Left kidney (tissue), 2 donors: Measurements from ENCODE around the gene OR8D2. TPM values are rescaled to one million over a fixed set of nuclear protein-coding genes. Genes with fewer than 3 reads are reported as not detected.
"Not testable (repeated sequence)": the region's sequence is repeated elsewhere in the genome, so short reads cannot be mapped to it uniquely, and the experiment has no call there.

Experiments used
- DNase-seq: peaks from one replicate; pipeline ENCODE4 v3.0.0-alpha.2; 2013
- polyA plus RNA-seq: library from polyadenylated mRNA; unstranded; fragments of 120-200 nt; gene quantifications from one replicate; pipeline ENCODE4 v1.2.1, GENCODE V29; 2013; ENCODE audit not compliant: insufficient read length

The OR8D2 gene
- polyA plus RNA-seq, 1 donor: not detected

DNA sequence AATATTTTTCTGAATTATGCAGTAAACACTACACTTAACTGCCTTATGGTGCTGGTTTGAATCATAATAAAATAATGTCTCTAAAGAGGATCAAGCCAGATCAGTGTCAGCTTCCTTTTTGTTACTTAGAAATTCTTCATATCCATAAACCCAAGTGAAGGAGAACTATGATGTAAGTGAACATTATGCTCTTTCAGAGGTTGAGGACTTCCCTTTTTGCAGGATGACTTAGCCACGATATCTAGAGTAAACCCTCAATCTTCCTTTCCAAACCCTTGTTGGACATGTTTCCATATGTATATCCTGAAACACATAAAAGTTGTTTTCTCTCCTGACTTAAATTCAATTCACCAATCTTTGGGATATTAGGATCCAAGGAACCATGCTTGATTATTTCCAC is 25.3 kb downstream of the OR8D2 start:
- DNase-seq: no peak

DNA sequence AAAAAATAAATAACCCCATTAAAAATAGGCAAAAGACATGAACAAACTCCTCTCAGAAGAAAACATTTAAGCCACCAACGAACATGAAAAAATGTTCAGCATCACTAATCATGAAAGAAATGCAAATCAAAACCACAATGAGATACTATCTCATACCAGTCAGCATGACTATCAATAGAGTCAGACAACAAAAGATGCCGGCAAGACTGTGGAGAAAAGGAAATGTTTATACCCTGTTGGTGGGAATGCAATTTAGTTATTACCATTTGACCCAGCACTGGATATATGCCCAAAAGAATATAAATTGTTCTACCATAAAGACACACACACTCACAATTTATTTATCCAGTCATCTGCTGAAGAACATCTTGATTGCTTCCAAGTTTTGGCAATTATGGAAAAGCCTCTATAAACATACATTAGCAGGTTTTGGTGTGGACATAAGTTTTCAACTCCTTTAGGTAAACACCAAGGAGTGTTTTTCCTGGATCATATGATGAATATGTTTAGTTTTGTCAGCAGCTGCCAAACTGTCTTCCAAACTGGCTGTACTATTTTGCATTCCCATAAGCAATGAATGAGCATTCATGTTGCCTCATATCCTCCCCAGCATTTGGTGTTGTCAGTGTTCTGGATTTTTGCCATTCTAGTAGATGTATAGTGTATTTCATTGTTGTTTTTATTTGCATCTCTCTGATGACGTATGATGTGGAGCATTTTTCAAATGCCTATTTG is 34.2 kb downstream of the OR8D2 start:
- no peak for DNase-seq

DNA sequence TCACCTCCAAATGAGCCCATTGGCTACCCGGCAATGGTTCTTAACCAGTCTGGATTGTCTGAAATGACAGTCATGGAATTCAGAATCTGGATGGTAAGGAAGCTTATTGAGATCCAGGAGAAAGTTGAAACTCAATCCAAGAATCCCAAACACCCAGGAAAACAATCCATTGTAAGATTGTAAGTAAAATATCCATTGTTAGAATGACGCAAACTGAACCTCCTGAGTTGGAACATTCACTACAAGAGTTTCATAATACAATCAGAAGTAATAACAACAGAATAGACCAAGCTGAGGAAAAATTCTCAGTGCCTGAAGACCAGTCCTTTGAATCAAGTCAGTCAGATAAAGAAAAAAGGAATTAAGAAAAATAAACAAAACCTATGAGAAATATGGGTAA is 41.7 kb downstream of the OR8D2 start:
- no peak for DNase-seq

DNA sequence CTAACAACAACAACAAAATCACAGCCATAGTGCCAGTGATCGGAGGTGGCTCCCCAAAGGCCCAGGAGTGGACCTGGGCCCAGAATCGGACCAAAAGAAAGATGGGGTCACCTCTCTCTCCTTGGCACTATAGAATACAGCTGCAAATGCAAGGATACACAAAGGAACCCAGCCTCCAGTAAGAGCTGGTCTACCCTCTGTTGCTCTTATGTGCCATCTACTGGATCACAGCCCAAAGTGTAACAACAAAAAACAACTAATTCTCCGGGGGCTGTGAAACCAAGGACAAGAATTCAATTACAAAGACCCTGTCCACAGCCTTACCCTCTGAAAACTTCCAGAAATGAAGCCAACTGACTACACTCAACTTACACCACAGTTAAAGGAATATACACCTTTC is 42.2 kb downstream of the OR8D2 start:
- DNase-seq: no peak

DNA sequence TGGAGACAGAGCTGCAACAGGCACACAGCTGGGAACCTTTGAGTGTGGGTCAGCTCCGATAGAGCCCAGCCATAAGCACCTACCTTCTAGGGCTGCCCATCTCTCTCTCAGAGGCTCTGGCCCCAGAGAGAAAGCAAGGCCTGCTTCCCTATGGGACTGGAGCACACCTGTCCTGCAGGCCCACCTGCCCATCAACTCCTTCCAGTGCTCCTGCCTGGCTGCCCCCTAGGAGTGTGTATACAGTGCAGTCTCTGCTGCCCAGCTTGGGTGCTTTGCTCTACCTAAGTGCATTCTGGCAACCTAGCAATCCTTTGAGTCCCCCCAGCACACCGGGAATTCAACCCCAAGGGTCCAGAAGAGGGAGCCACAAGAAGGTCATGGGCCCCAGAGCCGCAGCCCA is 42.8 kb downstream of the OR8D2 start:
- DNase-seq: no peak

DNA sequence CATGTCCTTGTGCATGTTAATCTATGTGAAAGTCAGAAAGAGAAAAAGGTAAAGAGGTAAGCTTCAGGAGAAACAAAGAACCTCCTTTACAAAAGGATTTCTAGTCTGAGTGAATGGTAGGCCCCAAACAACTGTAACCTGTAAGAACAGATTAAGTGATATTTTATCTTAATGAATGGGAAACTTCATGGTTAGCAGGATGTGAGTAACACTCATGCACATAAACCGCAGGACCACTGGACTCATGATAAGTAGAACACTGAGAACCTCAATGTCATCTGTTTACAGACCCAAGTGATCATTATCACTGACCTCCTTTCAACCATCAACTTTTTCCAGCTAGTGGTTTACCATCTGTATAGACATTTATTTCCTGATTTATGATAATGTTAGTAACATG is 43.9 kb downstream of the OR8D2 start:
- no peak for DNase-seq

DNA sequence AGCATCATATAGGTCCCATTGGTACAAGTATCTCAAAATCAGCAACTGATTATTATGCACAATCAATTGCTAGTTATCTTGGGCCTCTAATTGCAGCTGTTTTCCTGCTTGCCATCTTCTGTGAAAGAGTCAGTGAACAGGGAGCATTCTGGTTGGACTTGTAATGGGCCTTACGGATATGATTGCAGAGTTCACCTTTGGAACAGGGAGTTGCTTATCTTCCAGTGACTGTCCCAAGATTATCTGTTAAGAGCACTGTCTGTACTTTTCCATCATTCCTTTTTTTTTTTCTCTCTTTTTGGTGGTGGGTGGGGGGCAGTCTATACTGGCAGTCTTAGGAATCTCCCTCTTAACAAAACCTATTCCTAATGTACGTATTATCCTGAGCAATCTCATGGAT is 46.0 kb downstream of the OR8D2 start:
- DNase-seq: no peak

DNA sequence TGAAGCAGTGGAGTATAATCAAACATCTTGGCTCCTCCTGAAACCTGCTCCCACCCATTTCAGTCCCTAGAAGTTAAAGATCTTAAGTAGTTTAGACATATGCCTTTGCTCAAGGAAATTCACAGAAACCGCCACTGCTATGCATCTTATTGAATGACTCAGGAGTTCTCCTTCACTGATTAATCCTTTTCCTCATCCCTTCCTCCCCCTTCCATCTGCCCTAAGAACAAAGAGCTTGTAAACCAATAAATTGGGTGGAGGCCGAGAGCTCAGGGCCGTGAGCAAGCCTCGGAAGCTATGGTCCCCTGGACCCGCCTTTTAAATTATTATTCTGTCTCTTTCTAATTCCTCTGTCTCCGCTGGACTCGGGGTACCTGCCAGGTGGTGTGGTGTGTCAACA is 49.1 kb downstream of the OR8D2 start:
- DNase-seq: not testable (repeated sequence)

Other genes with a start within 250 kb of the OR8D2 start
- 13.7 TPM for gene VWA5A, start 204.7 kb downstream of the OR8D2 start, polyA plus RNA-seq
- gene OR10D3, start 136.9 kb downstream of the OR8D2 start, polyA plus RNA-seq: not detected
- not detected for gene OR8G1, start 79.1 kb downstream of the OR8D2 start, polyA plus RNA-seq
- gene OR8G5, start 63.8 kb downstream of the OR8D2 start, polyA plus RNA-seq: not detected
- gene OR8D1, start 6.2 kb downstream of the OR8D2 start, polyA plus RNA-seq: not detected
- not detected for gene OR8B2, start 64.3 kb upstream of the OR8D2 start, polyA plus RNA-seq
- gene OR8B3, start 78.8 kb upstream of the OR8D2 start, polyA plus RNA-seq: not detected
- gene OR8B4, start 104.7 kb upstream of the OR8D2 start, polyA plus RNA-seq: not detected
- not detected for gene OR8B8, start 125.5 kb upstream of the OR8D2 start, polyA plus RNA-seq
- gene OR8B12, start 223.5 kb upstream of the OR8D2 start, polyA plus RNA-seq: not detected
- 0.05 TPM for gene OR8A1, start 249.8 kb upstream of the OR8D2 start, polyA plus RNA-seq